HepG2 (cell line): ENCODE measurements around the gene CCDC30. TPM values are rescaled to one million over a fixed set of nuclear protein-coding genes. Genes with fewer than 3 reads are reported as not detected.
A peak's percentile ranks its signal among the peaks of the same experiment; 100 is the strongest.

ENCODE experiments used
- ARHGAP35 ChIP-seq: sonication (generic); formaldehyde crosslinking; IDR thresholded peaks from 2 replicates; pipeline ENCODE4 v1.9.0; 2022; ENCODE audit warnings: mild to moderate bottlenecking, inconsistent platforms, moderate library complexity, missing genetic modification reagents, borderline replicate concordance
- ATF7 ChIP-seq, 2 experiments: fragments of 450-650 bp in 1 of 2; sonication (generic) in 1 of 2; formaldehyde crosslinking in 1 of 2; IDR thresholded peaks; 2 replicates each; pipeline versions ENCODE4 v1.4.0 to v1.6.1; 2016 to 2020; ENCODE audit warnings: antibody characterized with exemption in 1 of 2, mild to moderate bottlenecking in 1 of 2, missing genetic modification reagents in 1 of 2
- MBNL3 ChIP-seq: fragments of 250-450 bp; sonication (Bioruptor Pico); conservative IDR thresholded peaks from 2 replicates; pipeline ENCODE4 v1.8.0; 2022; ENCODE audit warnings: mild to moderate bottlenecking, inconsistent platforms
- MTA1 ChIP-seq: sonication (generic); formaldehyde crosslinking; IDR thresholded peaks from 2 replicates; pipeline ENCODE4 v1.4.0; 2020; ENCODE audit warnings: missing genetic modification reagents, mild to moderate bottlenecking, borderline replicate concordance
- NFRKB ChIP-seq: fragments of 450-650 bp; IDR thresholded peaks from 2 replicates; pipeline ENCODE4 v1.6.1; 2017
- POGZ ChIP-seq: sonication (generic); formaldehyde crosslinking; IDR thresholded peaks from 2 replicates; pipeline ENCODE4 v1.4.0; 2020; ENCODE audit warnings: mild to moderate bottlenecking, missing genetic modification reagents
- TP53 ChIP-seq: sonication (generic); formaldehyde crosslinking; conservative IDR thresholded peaks from 2 replicates; pipeline ENCODE4 v1.4.0; 2020; ENCODE audit warnings: missing genetic modification reagents
- ZKSCAN1 ChIP-seq: fragments of 150-350 bp; IDR thresholded peaks from 2 replicates; pipeline ENCODE4 v1.6.1; 2014; ENCODE audit warnings: low read length
- ZNF230 ChIP-seq: sonication (generic); formaldehyde crosslinking; IDR thresholded peaks from 2 replicates; pipeline ENCODE4 v1.4.0; 2020; ENCODE audit warnings: mild to moderate bottlenecking, missing genetic modification reagents
- ZNF605 ChIP-seq: sonication (generic); formaldehyde crosslinking; IDR thresholded peaks from 2 replicates; pipeline ENCODE4 v1.8.0; 2022; ENCODE audit warnings: mild to moderate bottlenecking, missing genetic modification reagents
- ZNF672 ChIP-seq: sonication (generic); formaldehyde crosslinking; IDR thresholded peaks from 2 replicates; pipeline ENCODE4 v1.8.1; 2022; ENCODE audit warnings: missing genetic modification reagents
- polyA plus RNA-seq, 8 experiments: library from polyadenylated mRNA; depleted of rRNA in 3 of 8; stranded (reverse) in 7 of 8; unstranded in 1 of 8; fragments of >200 nt; fragmentation: Illumina TruSeq in 4 of 8; extraction: Trizol in 4 of 8; gene quantifications; 2 replicates each; pipeline versions ENCODE4 v1.2.1 to v1.2.3, GENCODE V29; 2011 to 2016; ENCODE audit warnings: low read depth in 4 of 8, missing spikeins in 1 of 8, mixed read lengths in 1 of 8; ENCODE audit not compliant: insufficient read depth in 1 of 8
- total RNA-seq, 5 experiments: library from RNA; depleted of rRNA; stranded (reverse); fragments of >200 nt; fragmentation: Illumina TruSeq; extraction: Trizol; gene quantifications; 2 replicates each; pipeline ENCODE4 v1.2.3, GENCODE V29; 2016; ENCODE audit warnings: low read depth in 1 of 5
- TF ChIP-seq, protein P1 (sequence below): sonication (generic); formaldehyde crosslinking; IDR thresholded peaks from 2 replicates; pipeline ENCODE4 v1.5.0; 2020; ENCODE audit warnings: mild to moderate bottlenecking, missing genetic modification reagents, borderline replicate concordance
- TF ChIP-seq, protein P2 (sequence below): sonication (generic); formaldehyde crosslinking; IDR thresholded peaks from 2 replicates; pipeline ENCODE4 v1.4.0; 2020; ENCODE audit warnings: missing genetic modification reagents
- TF ChIP-seq, protein P3 (sequence below): sonication (generic); formaldehyde crosslinking; conservative IDR thresholded peaks from 2 replicates; pipeline ENCODE4 v1.4.0; 2020; ENCODE audit warnings: mild to moderate bottlenecking, missing genetic modification reagents, moderate library complexity
- TF ChIP-seq, protein P4 (sequence below): sonication (generic); formaldehyde crosslinking; IDR thresholded peaks from 2 replicates; pipeline ENCODE4 v1.4.0; 2020; ENCODE audit warnings: missing genetic modification reagents
- TF ChIP-seq, protein P5 (sequence below): sonication (generic); formaldehyde crosslinking; IDR thresholded peaks from 2 replicates; pipeline ENCODE4 v1.5.1; 2020; ENCODE audit warnings: missing genetic modification reagents, mild to moderate bottlenecking, borderline replicate concordance

Gene CCDC30
- total and polyA plus RNA-seq, 2 of the 13 experiments (the other 11 are each of a cell fraction or from before 2014, with no cell fraction given): 0.25 to 0.77 TPM

DNA sequence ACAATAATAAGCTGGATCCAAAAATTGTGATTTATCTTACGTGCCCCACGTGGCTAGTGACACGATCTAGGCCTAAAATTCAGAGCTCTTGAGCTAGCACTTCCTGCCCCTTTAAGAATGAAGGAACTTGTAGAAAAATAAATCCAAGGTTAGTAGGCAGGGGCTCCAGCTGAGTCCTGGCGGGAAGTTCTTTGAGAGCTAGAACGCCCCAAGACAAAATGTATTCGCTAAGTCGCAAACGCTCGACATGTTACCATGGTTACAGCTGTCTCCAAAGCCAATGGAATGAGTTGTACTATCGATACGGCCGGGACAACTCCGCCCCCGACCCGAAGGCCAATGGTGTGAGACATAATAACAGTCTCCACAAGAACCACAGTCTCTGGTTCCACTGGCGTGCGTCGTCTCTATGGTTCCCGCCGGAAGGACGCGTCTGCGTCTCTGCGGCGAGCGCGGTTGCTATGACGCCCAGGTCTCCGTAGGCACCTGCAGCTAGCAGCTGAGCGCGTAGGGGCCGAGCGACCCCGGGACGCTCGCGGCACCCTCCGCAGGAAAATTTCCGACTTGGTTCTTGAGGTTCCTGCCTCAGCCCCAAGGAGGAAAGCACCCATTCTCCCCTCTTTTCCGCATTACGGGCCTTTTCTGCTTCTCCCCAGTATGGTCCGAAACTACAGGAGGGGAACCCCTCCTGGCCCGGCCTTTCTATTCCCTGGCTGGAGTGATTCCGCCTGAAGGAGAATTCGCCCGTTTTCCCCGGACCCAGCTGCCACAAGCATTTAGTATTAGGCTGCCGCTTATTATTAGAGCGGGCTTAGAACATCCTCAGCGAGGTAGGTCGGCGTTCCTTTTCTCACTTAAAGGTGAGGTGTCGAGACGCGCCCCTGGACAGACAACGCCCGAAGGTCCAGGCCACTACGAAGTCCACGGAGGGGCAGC, at the start of gene CCDC30 (continued):
- TF ChIP-seq, protein P1, sequence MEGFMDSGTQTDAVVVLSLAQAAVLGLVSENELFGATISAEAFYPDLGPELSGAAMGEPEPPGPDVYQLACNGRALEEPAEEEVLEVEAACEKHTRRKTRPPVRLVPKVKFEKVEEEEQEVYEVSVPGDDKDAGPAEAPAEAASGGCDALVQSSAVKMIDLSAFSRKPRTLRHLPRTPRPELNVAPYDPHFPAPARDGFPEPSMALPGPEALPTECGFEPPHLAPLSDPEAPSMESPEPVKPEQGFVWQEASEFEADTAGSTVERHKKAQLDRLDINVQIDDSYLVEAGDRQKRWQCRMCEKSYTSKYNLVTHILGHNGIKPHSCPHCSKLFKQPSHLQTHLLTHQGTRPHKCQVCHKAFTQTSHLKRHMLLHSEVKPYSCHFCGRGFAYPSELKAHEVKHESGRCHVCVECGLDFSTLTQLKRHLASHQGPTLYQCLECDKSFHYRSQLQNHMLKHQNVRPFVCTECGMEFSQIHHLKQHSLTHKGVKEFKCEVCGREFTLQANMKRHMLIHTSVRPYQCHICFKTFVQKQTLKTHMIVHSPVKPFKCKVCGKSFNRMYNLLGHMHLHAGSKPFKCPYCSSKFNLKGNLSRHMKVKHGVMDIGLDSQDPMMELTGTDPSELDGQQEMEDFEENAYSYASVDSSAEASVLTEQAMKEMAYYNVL (CRISPR knock-in tag): no peak
- TF ChIP-seq ATF7 (IDR thresholded peaks at IDR 0.05) (no peak), ATF7 (CRISPR knock-in tag; IDR thresholded peaks at IDR 0.05) (no peak), NFRKB (no peak), TP53 (CRISPR knock-in tag) (no peak), ZNF605 (CRISPR knock-in tag) (peak; percentile 81), MTA1 (CRISPR knock-in tag) (no peak), POGZ (CRISPR knock-in tag) (no peak), ZNF230 (CRISPR knock-in tag) (no peak), ARHGAP35 (CRISPR knock-in tag) (no peak), ZNF672 (CRISPR knock-in tag) (no peak), MBNL3 (CRISPR knock-in tag) (no peak), ZKSCAN1 (no peak)
- TF ChIP-seq, protein P2, sequence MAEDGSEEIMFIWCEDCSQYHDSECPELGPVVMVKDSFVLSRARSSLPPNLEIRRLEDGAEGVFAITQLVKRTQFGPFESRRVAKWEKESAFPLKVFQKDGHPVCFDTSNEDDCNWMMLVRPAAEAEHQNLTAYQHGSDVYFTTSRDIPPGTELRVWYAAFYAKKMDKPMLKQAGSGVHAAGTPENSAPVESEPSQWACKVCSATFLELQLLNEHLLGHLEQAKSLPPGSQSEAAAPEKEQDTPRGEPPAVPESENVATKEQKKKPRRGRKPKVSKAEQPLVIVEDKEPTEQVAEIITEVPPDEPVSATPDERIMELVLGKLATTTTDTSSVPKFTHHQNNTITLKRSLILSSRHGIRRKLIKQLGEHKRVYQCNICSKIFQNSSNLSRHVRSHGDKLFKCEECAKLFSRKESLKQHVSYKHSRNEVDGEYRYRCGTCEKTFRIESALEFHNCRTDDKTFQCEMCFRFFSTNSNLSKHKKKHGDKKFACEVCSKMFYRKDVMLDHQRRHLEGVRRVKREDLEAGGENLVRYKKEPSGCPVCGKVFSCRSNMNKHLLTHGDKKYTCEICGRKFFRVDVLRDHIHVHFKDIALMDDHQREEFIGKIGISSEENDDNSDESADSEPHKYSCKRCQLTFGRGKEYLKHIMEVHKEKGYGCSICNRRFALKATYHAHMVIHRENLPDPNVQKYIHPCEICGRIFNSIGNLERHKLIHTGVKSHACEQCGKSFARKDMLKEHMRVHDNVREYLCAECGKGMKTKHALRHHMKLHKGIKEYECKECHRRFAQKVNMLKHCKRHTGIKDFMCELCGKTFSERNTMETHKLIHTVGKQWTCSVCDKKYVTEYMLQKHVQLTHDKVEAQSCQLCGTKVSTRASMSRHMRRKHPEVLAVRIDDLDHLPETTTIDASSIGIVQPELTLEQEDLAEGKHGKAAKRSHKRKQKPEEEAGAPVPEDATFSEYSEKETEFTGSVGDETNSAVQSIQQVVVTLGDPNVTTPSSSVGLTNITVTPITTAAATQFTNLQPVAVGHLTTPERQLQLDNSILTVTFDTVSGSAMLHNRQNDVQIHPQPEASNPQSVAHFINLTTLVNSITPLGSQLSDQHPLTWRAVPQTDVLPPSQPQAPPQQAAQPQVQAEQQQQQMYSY (CRISPR knock-in tag): no peak
- TF ChIP-seq, protein P3, sequence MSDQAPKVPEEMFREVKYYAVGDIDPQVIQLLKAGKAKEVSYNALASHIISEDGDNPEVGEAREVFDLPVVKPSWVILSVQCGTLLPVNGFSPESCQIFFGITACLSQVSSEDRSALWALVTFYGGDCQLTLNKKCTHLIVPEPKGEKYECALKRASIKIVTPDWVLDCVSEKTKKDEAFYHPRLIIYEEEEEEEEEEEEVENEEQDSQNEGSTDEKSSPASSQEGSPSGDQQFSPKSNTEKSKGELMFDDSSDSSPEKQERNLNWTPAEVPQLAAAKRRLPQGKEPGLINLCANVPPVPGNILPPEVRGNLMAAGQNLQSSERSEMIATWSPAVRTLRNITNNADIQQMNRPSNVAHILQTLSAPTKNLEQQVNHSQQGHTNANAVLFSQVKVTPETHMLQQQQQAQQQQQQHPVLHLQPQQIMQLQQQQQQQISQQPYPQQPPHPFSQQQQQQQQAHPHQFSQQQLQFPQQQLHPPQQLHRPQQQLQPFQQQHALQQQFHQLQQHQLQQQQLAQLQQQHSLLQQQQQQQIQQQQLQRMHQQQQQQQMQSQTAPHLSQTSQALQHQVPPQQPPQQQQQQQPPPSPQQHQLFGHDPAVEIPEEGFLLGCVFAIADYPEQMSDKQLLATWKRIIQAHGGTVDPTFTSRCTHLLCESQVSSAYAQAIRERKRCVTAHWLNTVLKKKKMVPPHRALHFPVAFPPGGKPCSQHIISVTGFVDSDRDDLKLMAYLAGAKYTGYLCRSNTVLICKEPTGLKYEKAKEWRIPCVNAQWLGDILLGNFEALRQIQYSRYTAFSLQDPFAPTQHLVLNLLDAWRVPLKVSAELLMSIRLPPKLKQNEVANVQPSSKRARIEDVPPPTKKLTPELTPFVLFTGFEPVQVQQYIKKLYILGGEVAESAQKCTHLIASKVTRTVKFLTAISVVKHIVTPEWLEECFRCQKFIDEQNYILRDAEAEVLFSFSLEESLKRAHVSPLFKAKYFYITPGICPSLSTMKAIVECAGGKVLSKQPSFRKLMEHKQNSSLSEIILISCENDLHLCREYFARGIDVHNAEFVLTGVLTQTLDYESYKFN (CRISPR knock-in tag): no peak
- TF ChIP-seq, protein P4, sequence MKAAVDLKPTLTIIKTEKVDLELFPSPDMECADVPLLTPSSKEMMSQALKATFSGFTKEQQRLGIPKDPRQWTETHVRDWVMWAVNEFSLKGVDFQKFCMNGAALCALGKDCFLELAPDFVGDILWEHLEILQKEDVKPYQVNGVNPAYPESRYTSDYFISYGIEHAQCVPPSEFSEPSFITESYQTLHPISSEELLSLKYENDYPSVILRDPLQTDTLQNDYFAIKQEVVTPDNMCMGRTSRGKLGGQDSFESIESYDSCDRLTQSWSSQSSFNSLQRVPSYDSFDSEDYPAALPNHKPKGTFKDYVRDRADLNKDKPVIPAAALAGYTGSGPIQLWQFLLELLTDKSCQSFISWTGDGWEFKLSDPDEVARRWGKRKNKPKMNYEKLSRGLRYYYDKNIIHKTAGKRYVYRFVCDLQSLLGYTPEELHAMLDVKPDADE (CRISPR knock-in tag): no peak
- TF ChIP-seq, protein P5, sequence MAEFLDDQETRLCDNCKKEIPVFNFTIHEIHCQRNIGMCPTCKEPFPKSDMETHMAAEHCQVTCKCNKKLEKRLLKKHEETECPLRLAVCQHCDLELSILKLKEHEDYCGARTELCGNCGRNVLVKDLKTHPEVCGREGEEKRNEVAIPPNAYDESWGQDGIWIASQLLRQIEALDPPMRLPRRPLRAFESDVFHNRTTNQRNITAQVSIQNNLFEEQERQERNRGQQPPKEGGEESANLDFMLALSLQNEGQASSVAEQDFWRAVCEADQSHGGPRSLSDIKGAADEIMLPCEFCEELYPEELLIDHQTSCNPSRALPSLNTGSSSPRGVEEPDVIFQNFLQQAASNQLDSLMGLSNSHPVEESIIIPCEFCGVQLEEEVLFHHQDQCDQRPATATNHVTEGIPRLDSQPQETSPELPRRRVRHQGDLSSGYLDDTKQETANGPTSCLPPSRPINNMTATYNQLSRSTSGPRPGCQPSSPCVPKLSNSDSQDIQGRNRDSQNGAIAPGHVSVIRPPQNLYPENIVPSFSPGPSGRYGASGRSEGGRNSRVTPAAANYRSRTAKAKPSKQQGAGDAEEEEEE (CRISPR knock-in tag): no peak
